Measurements from ENCODE around the gene DOCK3.
"Not testable (repeated sequence)": the region's sequence is repeated elsewhere in the genome, so short reads cannot be mapped to it uniquely, and the experiment has no call there.

DOCK3 gene

GRCh38 chr3:50806031-50806430 lies 131.3 kb downstream of the DOCK3 start:
- DNase-seq: no peak

- no peak for DNase-seq
Measured at GRCh38 chr3:50806806-50807205, 132.1 kb downstream of the DOCK3 start.

- peak; percentile 79 for DNase-seq
Measured at GRCh38 chr3:50807266-50807665, 132.5 kb downstream of the DOCK3 start.

GRCh38 chr3:50811893-50812292 lies 137.2 kb downstream of the DOCK3 start:
- DNase-seq: no peak

DNA sequence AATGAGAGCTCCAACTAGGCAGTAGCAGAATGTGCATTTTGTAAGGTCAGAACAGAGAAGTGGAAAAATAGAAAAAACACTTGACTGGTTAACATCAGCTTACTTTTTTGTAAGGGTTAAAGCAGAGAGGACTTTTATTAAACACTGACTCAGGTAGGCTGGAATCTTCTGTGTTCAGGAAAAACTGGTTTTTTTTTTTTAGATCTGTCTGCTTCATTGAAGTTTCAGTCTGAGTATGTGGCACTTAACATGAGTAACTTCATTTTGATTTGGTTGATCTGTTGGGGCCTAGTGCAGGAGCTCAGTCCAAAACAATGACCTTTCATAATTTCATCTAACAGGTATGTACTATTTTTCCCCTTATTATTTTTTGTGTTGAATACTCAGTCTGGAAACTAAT lies 141.1 kb downstream of the DOCK3 start:
- no peak for DNase-seq

DNA sequence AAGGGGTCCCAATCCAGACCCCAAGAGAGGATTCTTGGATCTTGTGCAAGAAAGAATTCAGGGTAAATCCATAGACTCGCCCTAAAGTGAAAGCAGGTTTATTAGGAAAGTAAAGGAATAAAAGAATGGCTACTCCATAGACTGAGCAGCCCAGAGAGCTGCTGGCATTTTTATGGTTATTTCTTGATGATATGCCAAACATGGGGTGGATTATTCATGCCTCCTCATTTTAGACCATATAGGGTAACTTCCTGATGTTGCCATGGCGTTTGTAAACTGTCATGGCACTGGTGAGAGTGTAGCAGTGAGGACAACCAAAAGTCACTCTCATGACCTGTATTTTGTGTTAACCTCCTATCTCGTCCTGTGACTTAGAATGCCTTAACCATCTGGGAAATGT lies 142.2 kb downstream of the DOCK3 start:
- no peak for DNase-seq

DNA sequence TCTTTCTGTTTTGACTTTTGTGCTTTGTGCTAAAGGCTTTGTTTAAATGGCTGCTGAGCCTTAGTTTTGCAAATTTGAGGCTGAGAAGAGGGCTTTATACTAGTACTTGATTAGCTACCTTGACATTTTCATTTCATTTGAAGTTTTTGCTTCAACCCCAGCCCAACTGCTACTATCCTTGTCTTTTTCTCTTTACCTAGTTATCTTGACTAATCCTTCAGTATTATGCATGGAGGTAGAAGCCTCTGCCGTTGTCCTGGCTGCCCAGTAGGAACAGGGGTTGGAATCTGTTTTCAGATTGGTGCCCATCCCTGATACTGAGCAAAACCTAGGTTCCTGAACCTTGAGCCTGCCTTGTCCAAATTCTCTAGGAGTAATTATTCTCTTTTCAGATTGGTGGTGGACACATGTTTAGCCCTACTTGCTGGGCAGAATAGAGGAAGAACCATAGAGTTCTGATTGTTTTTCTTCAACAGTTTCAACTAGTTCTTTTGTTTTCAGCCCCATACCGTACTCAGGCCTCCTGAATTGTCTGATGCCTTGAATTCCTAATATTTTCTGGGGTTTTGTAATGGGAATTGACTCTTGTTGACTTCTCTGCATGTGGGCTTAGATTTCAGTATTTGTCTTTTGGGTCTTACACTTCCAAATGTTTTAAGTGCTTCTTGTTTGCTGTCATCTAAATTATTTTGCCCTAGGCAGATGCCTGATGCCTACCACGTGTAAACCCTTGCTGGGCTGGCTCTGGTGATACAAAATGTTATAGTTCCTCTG lies 143.2 kb downstream of the DOCK3 start:
- DNase-seq: no peak

GRCh38 chr3:50819882-50820281 lies 145.2 kb downstream of the DOCK3 start:
- DNase-seq: no peak

DNA sequence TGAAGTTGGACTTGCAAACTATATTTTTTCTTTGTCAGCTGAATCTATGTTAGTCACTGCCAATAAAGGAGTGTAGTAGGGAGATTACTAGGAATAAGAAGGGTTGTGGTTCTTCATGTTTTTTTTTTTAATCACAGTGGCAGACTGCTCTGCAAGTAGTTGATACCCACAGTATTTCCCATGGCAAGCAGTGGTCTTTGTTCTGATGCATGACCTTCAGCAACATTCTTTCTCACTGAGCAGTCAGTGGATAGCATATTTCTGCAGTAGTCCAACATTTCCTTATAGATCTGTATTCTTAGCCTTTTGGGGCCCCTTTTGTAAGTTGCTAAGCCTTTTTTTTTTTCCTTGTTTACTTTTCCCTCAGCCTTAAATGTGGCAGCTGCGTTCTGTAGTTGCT lies 151.1 kb downstream of the DOCK3 start:
- DNase-seq: no peak

DNA sequence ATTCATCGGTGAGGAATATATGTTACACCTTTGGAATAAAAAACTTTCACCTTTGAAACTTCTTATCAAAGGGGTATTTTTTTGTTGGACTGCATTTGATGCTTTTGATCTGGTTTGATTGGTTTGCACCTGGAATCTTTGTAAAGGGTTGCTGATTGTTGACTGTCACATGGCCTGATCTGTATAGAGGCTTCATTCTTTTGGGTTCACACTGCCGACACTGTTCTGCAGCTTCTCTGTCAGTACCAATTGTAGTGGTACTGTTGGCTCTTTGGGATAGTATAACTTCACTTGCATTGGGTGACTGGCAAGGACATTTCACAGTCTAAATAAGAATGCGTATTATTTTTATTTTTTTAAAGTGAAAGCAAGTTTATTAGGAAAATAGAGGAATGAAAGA lies 155.7 kb downstream of the DOCK3 start:
- no peak for DNase-seq

DNA sequence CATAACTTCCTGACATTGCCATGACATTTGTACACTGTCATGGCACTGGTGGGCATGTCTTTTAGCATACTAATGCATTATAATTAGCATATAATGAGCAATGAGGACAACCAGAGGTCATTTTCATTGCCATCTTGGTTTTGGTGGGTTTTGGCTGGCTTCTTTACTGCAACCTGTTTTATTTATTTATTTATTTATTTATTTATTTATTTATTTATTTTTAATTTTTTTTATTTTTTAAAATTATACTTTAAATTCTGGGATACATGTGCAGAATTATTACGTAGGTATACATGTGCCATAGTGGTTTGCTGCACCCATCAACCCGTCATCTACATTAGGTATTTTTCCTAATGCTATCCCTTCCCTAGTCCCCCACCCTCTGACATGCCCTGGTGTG lies 156.3 kb downstream of the DOCK3 start:
- not testable (repeated sequence) for DNase-seq

- no peak for DNase-seq
Measured at GRCh38 chr3:50840983-50841489, 166.3 kb downstream of the DOCK3 start.

GRCh38 chr3:50848308-50848707 lies 173.6 kb downstream of the DOCK3 start:
- no peak for DNase-seq

GRCh38 chr3:50850639-50851511 lies 176.1 kb downstream of the DOCK3 start:
- no peak for DNase-seq

DNA sequence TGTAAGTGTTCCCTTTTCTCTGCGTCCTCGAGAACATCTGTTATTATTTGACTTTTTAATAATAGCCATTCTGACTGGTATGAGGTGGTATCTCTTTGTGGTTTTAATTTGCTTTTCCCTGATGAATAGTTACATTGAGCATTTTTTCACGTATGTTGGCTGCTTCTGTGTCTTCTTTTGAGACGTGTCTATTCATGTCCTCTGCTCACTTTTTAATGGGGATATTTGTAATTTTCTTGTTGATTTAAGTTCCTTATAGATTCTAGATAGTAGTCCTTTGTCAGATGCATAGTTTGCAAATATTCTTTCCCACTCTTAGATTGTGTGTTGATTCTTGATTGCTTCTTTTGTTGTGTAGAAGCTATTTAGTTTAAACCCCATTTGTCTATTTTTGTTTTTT lies 179.2 kb downstream of the DOCK3 start:
- no peak for DNase-seq

- peak; percentile 47 for DNase-seq
Measured at GRCh38 chr3:50862221-50862620, 187.5 kb downstream of the DOCK3 start.

DNA sequence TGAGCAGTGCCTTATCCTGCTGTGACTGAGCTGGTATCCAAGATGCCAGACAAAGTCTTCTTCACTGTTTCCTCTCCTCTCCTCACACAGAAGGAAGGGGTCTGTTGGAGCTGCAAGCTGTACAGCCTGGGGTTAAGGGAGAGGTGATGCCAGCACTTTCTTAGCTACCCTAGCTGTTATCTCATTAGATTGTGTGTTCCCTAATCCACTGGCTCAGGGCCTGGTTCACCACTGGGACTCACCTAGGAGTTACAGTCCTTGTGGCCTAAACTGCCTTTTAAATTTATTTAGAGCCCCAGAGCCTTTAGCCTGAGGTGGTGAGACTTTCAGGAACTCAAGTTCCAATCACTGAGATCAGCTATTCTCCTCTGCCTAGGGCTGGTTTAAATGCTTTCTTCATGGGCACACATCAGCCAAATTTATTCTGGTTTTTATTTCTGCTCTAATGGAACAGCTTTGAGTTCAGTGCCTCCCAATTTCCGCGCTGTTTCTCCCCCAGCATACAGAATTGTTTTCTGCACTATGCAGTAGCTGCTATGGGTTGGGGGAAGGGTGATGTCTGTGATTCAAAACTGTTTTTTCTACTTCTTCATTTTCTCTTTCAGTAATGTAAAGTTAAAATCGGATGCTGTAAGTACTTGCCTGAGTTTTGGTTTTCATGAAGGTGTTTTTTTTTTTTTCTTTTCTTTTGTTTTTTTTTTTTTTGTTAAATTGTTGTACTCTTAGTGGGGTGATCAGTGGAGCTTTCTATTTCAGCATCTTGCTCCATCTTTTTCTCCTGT lies 198.8 kb downstream of the DOCK3 start:
- no peak for DNase-seq

GRCh38 chr3:50874876-50875275 lies 200.1 kb downstream of the DOCK3 start:
- DNase-seq: not testable (repeated sequence)

DNA sequence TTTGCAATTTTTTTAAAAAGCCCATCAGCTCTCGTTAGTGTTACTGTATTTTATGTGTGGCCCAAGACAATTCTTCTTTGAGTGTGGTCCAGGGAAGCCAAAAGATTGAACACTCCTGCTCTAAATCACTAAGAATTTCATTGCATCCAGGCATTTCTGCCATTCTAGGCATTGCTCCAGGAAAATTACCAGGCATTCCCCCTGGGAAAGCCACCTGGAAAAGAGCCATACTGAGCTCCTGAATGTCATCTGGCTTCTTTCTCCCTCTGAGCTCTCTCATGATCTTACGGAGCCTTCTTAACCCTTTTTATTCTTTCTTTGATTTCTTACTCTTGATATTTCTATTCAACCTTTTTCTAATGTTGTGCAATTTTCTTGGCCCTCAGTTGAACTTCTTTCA lies 202.2 kb downstream of the DOCK3 start:
- no peak for DNase-seq

GRCh38 chr3:50882733-50883132 lies 208.0 kb downstream of the DOCK3 start:
- not testable (repeated sequence) for DNase-seq

- no peak for DNase-seq
Measured at GRCh38 chr3:50883755-50884154, 209.0 kb downstream of the DOCK3 start.

DNA sequence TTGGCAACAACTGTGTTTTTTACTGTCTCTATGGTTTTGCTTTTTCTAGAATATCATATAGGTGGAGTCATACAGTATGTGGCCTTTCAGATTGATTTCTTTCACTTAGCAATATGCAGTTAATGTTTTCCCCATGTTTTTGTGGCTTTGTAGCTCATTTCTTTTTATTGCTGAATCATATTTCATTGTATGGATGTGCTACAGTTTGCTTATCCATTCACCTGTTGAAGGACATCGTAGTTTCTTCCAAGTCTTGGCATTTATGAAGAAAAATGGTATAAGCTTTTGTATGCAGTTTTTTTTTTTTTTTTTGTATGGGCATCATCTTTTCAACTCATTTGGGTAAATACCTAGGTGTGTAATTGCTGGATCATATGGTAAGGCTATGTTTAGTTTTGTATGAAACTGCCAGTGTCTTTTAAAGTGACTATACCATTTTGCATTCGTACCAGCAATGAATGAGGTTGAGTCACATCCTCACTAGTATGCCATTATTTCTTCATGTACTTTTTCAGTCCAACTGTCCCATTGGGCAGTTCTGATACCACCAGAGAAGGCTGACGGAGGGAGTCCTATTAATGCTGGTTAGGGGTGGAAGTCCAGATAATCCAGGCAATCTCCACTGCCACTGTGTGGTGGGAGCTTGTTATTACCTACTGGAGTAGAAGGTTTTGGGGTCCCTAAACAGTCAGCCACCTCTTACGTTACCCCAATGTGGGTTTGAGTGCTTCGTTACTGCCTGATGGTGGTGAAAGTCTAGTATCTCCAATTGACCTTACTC lies 210.5 kb downstream of the DOCK3 start:
- DNase-seq: no peak
